GM18505 (cell line): ENCODE measurements around the gene TCL1B.

Experiments used
- ATAC-seq: cut with Tn5 transposase; IDR thresholded peaks from one replicate; pipeline ENCODE4 v1.9.1; 2021; ENCODE audit not compliant: unreplicated experiment
- POLR2A ChIP-seq: IDR thresholded peaks from 4 replicates; pipeline ENCODE4 v1.6.1; 2011; ENCODE audit warnings: borderline replicate concordance; ENCODE audit not compliant: insufficient read depth, insufficient read length; ENCODE audit errors: extremely low read depth

The TCL1B gene

GRCh38 chr14:95727056-95727700 lies 41.0 kb downstream of the TCL1B start:
- no peak for TF ChIP-seq POLR2A
- ATAC-seq, result no peak

DNA sequence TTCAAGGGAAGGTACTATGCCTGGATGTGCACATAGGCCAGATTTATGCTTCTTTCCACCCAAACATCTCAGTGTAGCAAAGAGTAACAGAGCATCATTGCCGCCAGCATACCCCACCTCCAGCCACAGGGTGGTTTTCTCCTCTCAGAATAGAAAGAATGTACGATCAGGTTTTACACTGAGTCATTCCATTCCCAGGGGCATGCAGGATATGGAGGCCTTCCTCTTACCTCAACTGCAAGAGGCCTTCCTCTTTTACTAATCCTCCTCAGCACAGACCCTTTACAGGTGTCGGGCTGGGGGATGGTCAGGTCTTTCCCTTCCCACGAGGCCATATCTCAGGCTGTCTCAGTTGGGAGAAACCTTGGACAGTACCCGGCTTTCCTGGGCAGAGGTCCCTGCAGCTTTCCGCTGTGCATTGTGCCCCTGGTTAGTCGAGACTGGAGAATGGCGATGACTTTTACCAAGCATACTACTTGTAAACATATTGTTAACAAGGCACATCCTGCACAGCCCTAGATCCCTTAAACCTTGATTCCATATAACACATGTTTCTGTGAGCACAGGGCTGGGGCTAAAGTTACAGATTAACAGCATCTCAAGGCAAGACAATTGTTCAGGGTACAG lies 43.3 kb downstream of the TCL1B start:
- ATAC-seq, result peak; percentile 50

DNA sequence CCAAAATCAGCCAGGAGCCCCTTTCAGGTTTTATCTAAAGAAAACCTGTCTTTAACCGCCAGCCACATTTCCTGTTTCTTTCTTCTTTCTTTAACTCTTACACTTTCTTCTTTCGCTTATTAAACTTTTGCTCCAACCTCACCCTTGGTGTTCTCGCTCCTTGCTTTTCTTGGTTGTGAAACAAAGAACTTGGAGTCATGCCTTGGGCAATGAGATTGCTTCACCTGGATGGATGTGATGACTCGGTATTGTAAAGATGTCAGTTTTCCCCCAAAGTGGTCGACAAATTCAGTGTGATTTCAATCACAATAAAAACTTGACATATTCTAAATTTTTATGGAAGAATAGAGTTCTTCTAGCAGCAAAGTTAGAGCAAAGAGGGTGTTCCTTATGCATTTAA lies 43.9 kb downstream of the TCL1B start:
- TF ChIP-seq POLR2A, result no peak
- no peak for ATAC-seq

- no peak for ATAC-seq
- TF ChIP-seq POLR2A, result no peak
Measured at GRCh38 chr14:95733212-95733611, 47.0 kb downstream of the TCL1B start.

DNA sequence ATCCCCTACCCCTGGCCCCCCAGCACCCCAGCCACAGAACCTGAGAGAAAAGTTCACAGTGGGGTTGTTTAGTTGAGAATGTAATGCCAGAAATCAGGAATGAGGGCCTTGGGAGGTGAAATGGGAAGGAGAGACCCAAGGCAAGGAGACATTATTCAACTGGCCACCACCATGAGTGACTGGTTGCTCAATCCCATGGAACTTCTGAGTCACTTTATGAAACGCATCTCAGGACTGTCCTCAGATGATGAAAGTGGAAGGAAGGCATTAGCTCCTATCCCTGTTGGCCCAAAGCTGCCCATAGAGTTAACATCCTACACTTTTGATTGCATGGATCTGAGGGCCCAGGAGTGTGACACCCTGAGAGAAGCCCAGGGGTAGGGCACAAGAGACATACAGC lies 53.1 kb downstream of the TCL1B start:
- no peak for ATAC-seq
- no peak for TF ChIP-seq POLR2A

GRCh38 chr14:95741038-95741490 lies 54.8 kb downstream of the TCL1B start:
- ATAC-seq, result no peak
- no peak for TF ChIP-seq POLR2A

DNA sequence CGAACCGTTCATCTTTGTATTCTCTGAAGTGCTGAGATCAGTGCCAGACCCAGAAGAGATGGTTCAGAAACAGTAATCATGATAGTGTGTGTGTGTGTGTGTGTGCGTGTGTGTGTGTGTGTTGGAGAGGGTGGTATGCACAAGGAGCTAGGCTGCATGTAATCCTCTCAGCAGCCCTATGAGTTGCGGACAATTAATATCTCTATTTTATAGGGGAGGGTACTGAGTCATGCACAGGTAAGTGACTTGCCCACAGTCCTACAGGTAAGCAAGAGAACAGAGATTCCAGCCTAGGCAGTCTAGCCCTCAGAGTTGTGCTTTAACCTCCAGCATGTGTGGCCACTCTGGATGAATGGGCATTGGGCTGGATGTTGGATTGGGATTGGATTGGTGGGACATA lies 55.6 kb downstream of the TCL1B start:
- ATAC-seq, result no peak
- TF ChIP-seq POLR2A, result no peak
